HCT116 (cell line): ENCODE results near the gene OASL. TPM values are rescaled to one million over a fixed set of nuclear protein-coding genes. Genes with fewer than 3 reads are reported as not detected.

ENCODE experiments used
- ATAC-seq: fragments of 200-7000 bp; cut with Tn5 transposase; 2 replicates; pipeline ENCODE4 v1.9.1; 2020; ENCODE audit warnings: mild to moderate bottlenecking, moderate library complexity
- BruUV-seq: library from RNA; stranded (reverse); fragments of 400-500 nt; replicated peaks from 2 replicates; lab custom pipeline; 2021; lab: Mats Ljungman, UMichigan
- CTCF ChIA-PET: fragments of 300-600 bp; sonication (Branson Sonifier 250); formaldehyde crosslinking; loops from one replicate; lab custom pipeline; 2021; ENCODE audit warnings: antibody characterized with exemption; lab: Charles Lee
- POLR2A ChIA-PET: fragments of 300-600, 350-600 bp; sonication (Branson Sonifier 250); formaldehyde crosslinking; loops from one replicate; lab custom pipeline; 2021; ENCODE audit warnings: antibody characterized with exemption; lab: Charles Lee
- RAD21 ChIA-PET, 2 experiments: fragments of 300-600 bp; sonication (Branson Sonifier 250); formaldehyde crosslinking; loops; one replicate each; lab custom pipeline; 2023; ENCODE audit warnings: low total read pairs in 2 of 2; ENCODE audit not compliant: uncharacterized antibody in 2 of 2, unreplicated experiment in 2 of 2, low non-redundant PET in 1 of 2; lab: Charles Lee
- DNase-seq: peaks from one replicate; pipeline ENCODE4 v3.0.0-alpha.2; 2010; ENCODE audit warnings: low read depth, low spot score
- H2AFZ ChIP-seq: fragments of 200-600 bp; shearing (Covaris generic), sonication (generic); 2 replicates; pipeline ENCODE4 v1.6.1; 2017; ENCODE audit warnings: low read depth, mixed run types, mixed read lengths, antibody characterized with exemption, low read length; ENCODE audit not compliant: poor library complexity, severe bottlenecking
- H3K27ac ChIP-seq: 2 replicates; pipeline ENCODE4 v1.5.1; 2012; ENCODE audit warnings: low read depth, low read length
- H3K27me3 ChIP-seq: fragments of 200-600 bp; sonication (generic); 2 replicates; pipeline ENCODE4 v1.6.1; 2016; ENCODE audit warnings: mixed run types, low read length, mixed read lengths; ENCODE audit not compliant: insufficient read depth
- H3K36me3 ChIP-seq, 2 experiments: fragments of 200-500 bp in 1 of 2; fragments of 200-600 bp in 1 of 2; sonication (Bioruptor generic) in 1 of 2; sonication (generic) in 1 of 2; 2 replicates each; pipeline versions ENCODE4 v1.5.1 to v1.6.1; 2014 to 2016; ENCODE audit warnings: low read length in 2 of 2, inconsistent platforms in 1 of 2, mixed read lengths in 1 of 2, mixed run types in 1 of 2; ENCODE audit not compliant: insufficient read depth in 2 of 2, control insufficient read depth in 1 of 2
- H3K4me1 ChIP-seq, 2 experiments: fragments of 200-600 bp in 1 of 2; sonication (generic) in 1 of 2; 2 replicates each; pipeline versions ENCODE4 v1.5.1 to v1.6.1; 2012 to 2017; ENCODE audit warnings: low read length in 2 of 2, inconsistent platforms in 1 of 2, mild to moderate bottlenecking in 1 of 2, mixed read lengths in 1 of 2, mixed run types in 1 of 2, moderate library complexity in 1 of 2; ENCODE audit not compliant: insufficient read depth in 2 of 2, control insufficient read depth in 1 of 2
- H3K4me2 ChIP-seq: fragments of 200-600 bp; sonication (generic); 2 replicates; pipeline ENCODE4 v1.6.1; 2017; ENCODE audit warnings: mixed run types, low read length, mixed read lengths
- H3K4me3 ChIP-seq, 2 experiments: fragments of 200-600 bp in 1 of 2; sonication (generic) in 1 of 2; replicated peaks in 1 of 2; 2 replicates each; pipeline ENCODE4 v1.5.1; 2011 to 2016; ENCODE audit warnings: low read length in 2 of 2, control low read depth in 1 of 2, low read depth in 1 of 2, mild to moderate bottlenecking in 1 of 2, mixed read lengths in 1 of 2, mixed run types in 1 of 2
- H3K79me2 ChIP-seq: fragments of 200-600 bp; sonication (generic); 2 replicates; pipeline ENCODE4 v1.6.1; 2017; ENCODE audit warnings: mild to moderate bottlenecking, mixed run types, low read length, moderate library complexity, mixed read lengths; ENCODE audit not compliant: insufficient read depth
- H3K9ac ChIP-seq: fragments of 200-600 bp; sonication (generic); 2 replicates; pipeline ENCODE4 v1.6.1; 2016; ENCODE audit warnings: low read length, mixed read lengths
- H3K9me2 ChIP-seq: fragments of 200-600 bp; sonication (generic), shearing (Covaris generic); 2 replicates; pipeline ENCODE4 v1.6.1; 2017; ENCODE audit warnings: mixed run types, mild to moderate bottlenecking, moderate library complexity; ENCODE audit not compliant: insufficient read depth
- H3K9me3 ChIP-seq, 2 experiments: fragments of 200-500 bp in 1 of 2; fragments of 200-600 bp in 1 of 2; sonication (Bioruptor generic) in 1 of 2; sonication (generic) in 1 of 2; 2 replicates each; pipeline ENCODE4 v1.6.1; 2014 to 2017; ENCODE audit warnings: low read length in 2 of 2, mixed read lengths in 2 of 2, inconsistent platforms in 1 of 2, low read depth in 1 of 2, mild to moderate bottlenecking in 1 of 2, mixed run types in 1 of 2, moderate library complexity in 1 of 2; ENCODE audit not compliant: control insufficient read depth in 1 of 2, insufficient read depth in 1 of 2
- H4K20me1 ChIP-seq: fragments of 200-600 bp; sonication (generic), shearing (Covaris generic); 2 replicates; pipeline ENCODE4 v1.6.1; 2017; ENCODE audit warnings: mixed run types, mild to moderate bottlenecking, moderate library complexity; ENCODE audit not compliant: insufficient read depth
- EGR1 ChIP-seq: IDR thresholded peaks from 2 replicates; pipeline ENCODE4 v1.6.1; 2012; ENCODE audit warnings: low read depth
- ELF1 ChIP-seq: IDR thresholded peaks from 2 replicates; pipeline ENCODE4 v1.6.1; 2012; ENCODE audit warnings: low read depth, borderline replicate concordance
- POLR2A ChIP-seq: IDR thresholded peaks from 2 replicates; pipeline ENCODE4 v1.7.0; 2011; ENCODE audit warnings: borderline replicate concordance; ENCODE audit not compliant: insufficient read depth, insufficient read length; ENCODE audit errors: extremely low read depth
- POLR2AphosphoS5 ChIP-seq: IDR thresholded peaks from 2 replicates; pipeline ENCODE4 v1.6.1; 2011; ENCODE audit warnings: mild to moderate bottlenecking, low read depth, low read length, moderate library complexity
- RAD21 ChIP-seq: IDR thresholded peaks from 2 replicates; pipeline ENCODE4 v1.6.1; 2012; ENCODE audit warnings: low read depth, mild to moderate bottlenecking
- SIN3A ChIP-seq: IDR thresholded peaks from 2 replicates; pipeline ENCODE4 v1.6.1; 2012; ENCODE audit warnings: low read depth
- TCF7L2 ChIP-seq: IDR thresholded peaks from 2 replicates; pipeline ENCODE4 v1.7.0; 2011; ENCODE audit warnings: borderline replicate concordance, inconsistent platforms; ENCODE audit not compliant: insufficient read depth, insufficient read length; ENCODE audit errors: extremely low read depth
- YY1 ChIP-seq: IDR thresholded peaks from 2 replicates; pipeline ENCODE4 v1.6.1; 2011; ENCODE audit warnings: low read length, low read depth, moderate library complexity, mild to moderate bottlenecking; ENCODE audit not compliant: insufficient replicate concordance; ENCODE audit errors: extremely low read depth
- ZFX ChIP-seq: fragments of 450-650 bp; IDR thresholded peaks from 2 replicates; pipeline ENCODE4 v1.6.1; 2017
- ZNF274 ChIP-seq: fragments of 200-500 bp; sonication (Bioruptor generic); IDR thresholded peaks from 2 replicates; pipeline ENCODE4 v1.6.1; 2014; ENCODE audit warnings: mild to moderate bottlenecking, low read depth, low read length, inconsistent platforms
- intact Hi-C: fragments of 100-400 bp; cut with micrococcal nuclease; formaldehyde crosslinking; loops from 2 replicates; pipeline ENCODE4 v1.10.0; 2022
- total RNA-seq: library from RNA; stranded (reverse); gene quantifications from one replicate; pipeline ENCODE4 v1.2.1, GENCODE V29; 2021; ENCODE audit not compliant: unreplicated experiment
- TF ChIP-seq, protein P1 (sequence below): IDR thresholded peaks from 2 replicates; pipeline ENCODE4 v1.6.1; 2012
- TF ChIP-seq, protein P2 (sequence below), 3 experiments: fragments of 200-600 bp in 1 of 3; sonication (generic) in 1 of 3; IDR thresholded peaks in 2 of 3; conservative IDR thresholded peaks in 1 of 3; 2 replicates each; pipeline ENCODE4 v1.5.1; 2012 to 2017; ENCODE audit warnings: low read depth in 2 of 3, low read length in 2 of 3, antibody characterized with exemption in 1 of 3, borderline replicate concordance in 1 of 3, control low read depth in 1 of 3, mild to moderate bottlenecking in 1 of 3, mixed read lengths in 1 of 3, mixed run types in 1 of 3, moderate library complexity in 1 of 3; ENCODE audit not compliant: insufficient read depth in 1 of 3

Gene OASL
- total RNA-seq, 1 experiment from 2014 or later = 4.1 TPM

DNA sequence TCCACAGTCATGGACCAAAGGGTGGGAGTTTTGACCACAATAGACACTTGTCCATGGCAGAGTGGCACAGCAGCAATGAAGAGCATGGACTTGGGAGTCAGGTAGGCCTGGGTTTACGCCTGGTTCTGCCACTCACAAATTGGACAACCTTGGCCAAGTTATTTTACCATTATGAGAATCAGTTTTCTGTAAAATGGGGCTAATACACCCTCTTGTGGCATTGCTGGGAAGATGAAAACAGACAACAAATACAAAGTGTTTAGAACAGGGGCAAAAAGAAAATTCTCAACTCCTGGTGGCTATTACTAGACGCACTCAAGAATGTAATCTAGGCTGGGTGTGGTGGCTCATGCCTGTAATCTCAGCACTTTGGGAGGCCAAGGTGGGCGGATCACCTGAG lies 25.3 kb downstream of the OASL start:
- no peak overlapping the region for H3K27ac ChIP-seq
- no peaks in the 10 kb centered on the region for H3K9me3 ChIP-seq
- TF ChIP-seq ZFX (no peak), RAD21 (peak; percentile 43; the same call in 1 of the 2 replicates), TCF7L2 (no peak), ZNF274 (no peak), EGR1 (no peak), ELF1 (no peak), POLR2A (no peak), SIN3A (no peak), YY1 (no peak), POLR2AphosphoS5 (no peak)
- TF ChIP-seq, protein P1, sequence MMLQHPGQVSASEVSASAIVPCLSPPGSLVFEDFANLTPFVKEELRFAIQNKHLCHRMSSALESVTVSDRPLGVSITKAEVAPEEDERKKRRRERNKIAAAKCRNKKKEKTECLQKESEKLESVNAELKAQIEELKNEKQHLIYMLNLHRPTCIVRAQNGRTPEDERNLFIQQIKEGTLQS = no peak
- TF ChIP-seq, protein P2, sequence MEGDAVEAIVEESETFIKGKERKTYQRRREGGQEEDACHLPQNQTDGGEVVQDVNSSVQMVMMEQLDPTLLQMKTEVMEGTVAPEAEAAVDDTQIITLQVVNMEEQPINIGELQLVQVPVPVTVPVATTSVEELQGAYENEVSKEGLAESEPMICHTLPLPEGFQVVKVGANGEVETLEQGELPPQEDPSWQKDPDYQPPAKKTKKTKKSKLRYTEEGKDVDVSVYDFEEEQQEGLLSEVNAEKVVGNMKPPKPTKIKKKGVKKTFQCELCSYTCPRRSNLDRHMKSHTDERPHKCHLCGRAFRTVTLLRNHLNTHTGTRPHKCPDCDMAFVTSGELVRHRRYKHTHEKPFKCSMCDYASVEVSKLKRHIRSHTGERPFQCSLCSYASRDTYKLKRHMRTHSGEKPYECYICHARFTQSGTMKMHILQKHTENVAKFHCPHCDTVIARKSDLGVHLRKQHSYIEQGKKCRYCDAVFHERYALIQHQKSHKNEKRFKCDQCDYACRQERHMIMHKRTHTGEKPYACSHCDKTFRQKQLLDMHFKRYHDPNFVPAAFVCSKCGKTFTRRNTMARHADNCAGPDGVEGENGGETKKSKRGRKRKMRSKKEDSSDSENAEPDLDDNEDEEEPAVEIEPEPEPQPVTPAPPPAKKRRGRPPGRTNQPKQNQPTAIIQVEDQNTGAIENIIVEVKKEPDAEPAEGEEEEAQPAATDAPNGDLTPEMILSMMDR (IDR thresholded peaks at IDR 0.05 in 2 of 3, conservative IDR thresholded peaks at IDR 0.05 in 1 of 3; ENCODE audit: borderline replicate concordance in 1 of 3, insufficient read depth in 1 of 3, low read depth in 2 of 3, low read length in 2 of 3) = 0 out of 6 replicates have a peak, but pooled peaks of 1 of the 3 experiments have one; percentile 8
- intact Hi-C loops = no loop called here
- POLR2A ChIA-PET = no interaction called here
- peaks cover 5 to 12% of the 10 kb centered on the region in 2 experiments; a peak in 2 of 4 replicates for H3K36me3 ChIP-seq
- peaks cover 16% of the 10 kb centered on the region for H3K79me2 ChIP-seq
- no peak for ATAC-seq
- H3K4me2 ChIP-seq = no peak overlapping the region
- no peak overlapping the region for H3K4me3 ChIP-seq
- H4K20me1 ChIP-seq = no peaks in the 10 kb centered on the region
- no TSS peak for BruUV-seq
- H3K4me1 ChIP-seq = peaks cover 5 to 7% of the 10 kb centered on the region in 2 experiments; a peak in 3 of 4 replicates
- H3K9me2 ChIP-seq = no peaks in the 10 kb centered on the region
- H3K9ac ChIP-seq = no peak overlapping the region
- no peaks in the 10 kb centered on the region for H3K27me3 ChIP-seq
- CTCF ChIA-PET = interaction anchor here (0.8 kb wide), 1 partner anchor 8 kb away, joined by 3 read pairs; no protein-coding TSS in a partner anchor
- RAD21 ChIA-PET = interaction anchor here in 1 of 2 experiments (0.6 kb wide), 1 partner anchor 606 kb away, joined by 4 read pairs; no protein-coding TSS in a partner anchor
- no peak overlapping the region for H2AFZ ChIP-seq
- DNase-seq = no peak
